GM21515 (cell line): ENCODE measurements around the gene GLG1.
A peak's percentile ranks its signal among the peaks of the same experiment; 100 is the strongest.

Experiments
- ATAC-seq: cut with Tn5 transposase; IDR thresholded peaks from one replicate; pipeline ENCODE4 v1.9.1; 2021; ENCODE audit not compliant: unreplicated experiment

GLG1 gene

GRCh38 chr16:74485916-74486315 is 121.0 kb downstream of the GLG1 start:
- ATAC-seq, result no peak

- ATAC-seq, result no peak
Measured at GRCh38 chr16:74480150-74481029, 126.5 kb downstream of the GLG1 start.

- ATAC-seq, result no peak
Measured at GRCh38 chr16:74477226-74477625, 129.7 kb downstream of the GLG1 start.

- ATAC-seq, result no peak
Measured at GRCh38 chr16:74474416-74474815, 132.5 kb downstream of the GLG1 start.

GRCh38 chr16:74472540-74472939 is 134.4 kb downstream of the GLG1 start:
- no peak for ATAC-seq

- ATAC-seq, result no peak
Measured at GRCh38 chr16:74472010-74472409, 134.9 kb downstream of the GLG1 start.

GRCh38 chr16:74469946-74470478 is 136.9 kb downstream of the GLG1 start:
- no peak for ATAC-seq

- ATAC-seq, result no peak
Measured at GRCh38 chr16:74468807-74469525, 137.9 kb downstream of the GLG1 start.

- peak; percentile 65 for ATAC-seq
Measured at GRCh38 chr16:74466872-74467271, 140.0 kb downstream of the GLG1 start.

GRCh38 chr16:74465851-74466685 is 140.8 kb downstream of the GLG1 start:
- no peak for ATAC-seq

GRCh38 chr16:74465281-74465680 is 141.6 kb downstream of the GLG1 start:
- no peak for ATAC-seq

GRCh38 chr16:74463888-74464287 is 143.0 kb downstream of the GLG1 start:
- ATAC-seq, result no peak

- ATAC-seq, result no peak
Measured at GRCh38 chr16:74462361-74462760, 144.6 kb downstream of the GLG1 start.

GRCh38 chr16:74461826-74462225 is 145.1 kb downstream of the GLG1 start:
- no peak for ATAC-seq

GRCh38 chr16:74460542-74460941 is 146.4 kb downstream of the GLG1 start:
- no peak for ATAC-seq

GRCh38 chr16:74456290-74456625 is 150.7 kb downstream of the GLG1 start:
- ATAC-seq, result no peak

GRCh38 chr16:74455619-74456289 is 151.2 kb downstream of the GLG1 start:
- no peak for ATAC-seq

- ATAC-seq, result no peak
Measured at GRCh38 chr16:74455213-74455612, 151.7 kb downstream of the GLG1 start.

GRCh38 chr16:74451951-74452758 is 154.8 kb downstream of the GLG1 start:
- peak; percentile 74 for ATAC-seq
